Measurements from ENCODE around the gene AMBN.
A peak's percentile ranks its signal among the peaks of the same experiment; 100 is the strongest.

AMBN gene, protein sequence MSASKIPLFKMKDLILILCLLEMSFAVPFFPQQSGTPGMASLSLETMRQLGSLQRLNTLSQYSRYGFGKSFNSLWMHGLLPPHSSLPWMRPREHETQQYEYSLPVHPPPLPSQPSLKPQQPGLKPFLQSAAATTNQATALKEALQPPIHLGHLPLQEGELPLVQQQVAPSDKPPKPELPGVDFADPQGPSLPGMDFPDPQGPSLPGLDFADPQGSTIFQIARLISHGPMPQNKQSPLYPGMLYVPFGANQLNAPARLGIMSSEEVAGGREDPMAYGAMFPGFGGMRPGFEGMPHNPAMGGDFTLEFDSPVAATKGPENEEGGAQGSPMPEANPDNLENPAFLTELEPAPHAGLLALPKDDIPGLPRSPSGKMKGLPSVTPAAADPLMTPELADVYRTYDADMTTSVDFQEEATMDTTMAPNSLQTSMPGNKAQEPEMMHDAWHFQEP

GRCh38 chr4:70591955-70592582, at the start of gene AMBN:
AMBN (plus strand) TSS chr4:70592256; CDS start chr4:70592359, 103 bp downstream.
- no peak for DNase-seq (ENCODE audit: low read depth)

DNA sequence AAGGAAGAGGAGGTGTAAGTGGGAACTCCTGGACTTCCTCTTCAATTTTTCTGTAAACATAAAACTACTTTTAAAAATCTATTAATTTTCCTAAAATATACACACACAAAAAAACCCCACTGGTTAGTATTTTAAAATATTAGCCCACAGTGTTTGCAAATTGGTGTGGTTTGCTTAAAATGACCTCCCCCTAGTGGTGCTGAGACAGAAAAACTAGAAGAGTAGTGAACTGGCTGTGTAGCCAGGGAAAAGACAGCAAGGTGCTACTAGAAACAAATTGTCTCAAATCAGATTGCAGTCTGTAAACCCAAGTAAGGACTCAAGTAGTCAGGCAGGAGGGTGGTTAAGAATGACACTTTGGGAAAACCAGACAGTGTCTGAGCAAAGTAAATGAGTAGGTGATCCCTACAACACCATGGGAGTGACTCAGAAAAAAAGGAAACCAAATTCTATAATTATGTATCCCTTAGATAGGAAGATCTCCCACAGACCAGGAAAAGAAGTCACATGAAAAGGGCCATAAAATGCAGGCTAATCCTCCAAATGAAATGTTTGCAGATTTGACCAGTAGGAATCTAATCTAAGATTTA, 47.7 kb upstream of the AMBN start:
- no peak for DNase-seq (ENCODE audit: low read depth)

- no peak for DNase-seq (ENCODE audit: low read depth)
Observed at GRCh38 chr4:70556856-70557255, 35.2 kb upstream of the AMBN start.

DNA sequence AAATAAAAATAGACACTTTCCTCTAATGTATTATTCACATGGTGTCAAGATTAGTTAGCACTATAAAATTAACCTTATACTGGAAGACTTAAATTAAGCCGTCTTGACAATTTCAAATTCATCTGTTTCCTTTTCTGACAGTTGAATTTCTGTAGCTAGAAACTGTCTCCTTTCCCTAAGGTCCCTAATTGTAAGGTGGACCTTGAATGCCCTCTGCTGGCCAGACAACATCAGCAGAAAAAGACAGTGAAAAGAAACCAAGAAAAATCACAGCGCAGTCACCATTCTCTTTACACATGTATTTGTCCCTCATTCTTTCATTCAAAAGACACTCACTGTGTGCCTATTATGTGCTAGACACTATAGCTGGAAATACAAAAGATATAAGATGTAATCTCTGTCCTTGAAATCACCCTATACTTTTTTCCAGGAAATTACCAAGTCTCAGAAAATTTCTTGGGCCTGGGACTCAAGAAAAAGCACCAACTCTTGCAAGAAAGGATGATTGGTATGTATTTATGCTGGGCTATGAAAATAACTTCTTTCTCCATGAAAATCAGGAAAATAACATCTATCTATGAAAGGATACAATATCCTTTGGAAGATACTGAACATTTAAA, 32.7 kb upstream of the AMBN start:
- DNase-seq (ENCODE audit: low read depth): peak; percentile 43

DNA sequence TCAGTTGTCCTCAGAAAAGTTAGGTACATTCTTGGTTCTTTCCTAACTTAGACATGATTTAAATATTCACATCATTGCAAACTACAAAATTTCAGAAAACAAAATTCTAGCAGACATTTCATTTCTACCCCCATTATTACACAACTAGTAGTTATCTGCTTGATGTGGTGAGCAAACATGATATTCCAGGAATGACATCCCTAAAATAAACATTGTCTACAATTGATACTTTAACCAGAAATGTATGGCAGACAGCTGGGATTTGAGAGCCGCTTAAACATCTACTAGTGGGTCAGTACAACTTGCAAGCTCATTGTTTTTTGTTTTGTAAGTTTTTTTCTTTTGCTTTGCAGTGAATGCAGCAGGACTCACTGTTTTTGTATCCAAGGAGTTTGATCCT, 32.1 kb upstream of the AMBN start:
- DNase-seq (ENCODE audit: low read depth): no peak

GRCh38 chr4:70564033-70564432, 28.0 kb upstream of the AMBN start:
- no peak for DNase-seq (ENCODE audit: low read depth)

DNA sequence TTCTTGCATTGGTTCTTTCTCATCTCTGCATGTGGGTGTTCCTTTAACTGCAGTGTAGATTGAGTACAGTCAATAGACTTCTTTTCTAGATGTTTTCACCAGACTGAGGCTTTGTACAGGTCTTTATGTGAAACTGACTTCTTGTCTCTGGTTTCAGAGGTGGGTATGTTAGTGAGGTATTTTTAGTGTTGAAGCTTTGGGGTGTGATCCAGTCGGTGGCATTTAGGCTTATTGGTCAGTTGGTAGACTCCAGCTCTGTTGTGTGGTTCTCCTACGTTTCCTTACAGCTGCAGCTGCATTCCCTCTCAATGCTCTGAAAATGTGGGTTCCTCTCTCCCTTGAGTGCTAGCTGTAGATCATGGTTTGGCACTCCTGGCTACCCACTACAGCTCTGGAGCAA, 21.3 kb upstream of the AMBN start:
- no peak for DNase-seq (ENCODE audit: low read depth)

GRCh38 chr4:70571772-70572171, 20.3 kb upstream of the AMBN start:
- no peak for DNase-seq (ENCODE audit: low read depth)

DNA sequence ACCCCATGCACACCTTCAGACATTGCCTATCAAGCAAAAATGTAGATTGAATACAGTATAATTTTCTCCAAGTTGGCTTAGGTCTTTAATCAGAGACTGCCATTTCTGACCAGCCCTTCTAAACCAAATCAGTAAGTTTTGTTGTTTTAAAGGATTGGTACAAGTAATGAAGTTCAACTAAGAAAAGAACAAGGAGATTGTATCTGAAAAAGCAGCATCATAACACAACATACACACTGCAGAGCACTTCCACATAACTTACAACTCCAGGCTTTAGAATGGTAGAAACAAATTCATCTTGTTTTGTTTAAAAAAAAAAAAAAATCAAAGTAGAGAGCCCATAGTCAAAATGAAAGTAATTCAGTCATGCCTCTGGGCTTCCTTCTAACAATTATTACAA, 16.1 kb upstream of the AMBN start:
- DNase-seq (ENCODE audit: low read depth): no peak

DNA sequence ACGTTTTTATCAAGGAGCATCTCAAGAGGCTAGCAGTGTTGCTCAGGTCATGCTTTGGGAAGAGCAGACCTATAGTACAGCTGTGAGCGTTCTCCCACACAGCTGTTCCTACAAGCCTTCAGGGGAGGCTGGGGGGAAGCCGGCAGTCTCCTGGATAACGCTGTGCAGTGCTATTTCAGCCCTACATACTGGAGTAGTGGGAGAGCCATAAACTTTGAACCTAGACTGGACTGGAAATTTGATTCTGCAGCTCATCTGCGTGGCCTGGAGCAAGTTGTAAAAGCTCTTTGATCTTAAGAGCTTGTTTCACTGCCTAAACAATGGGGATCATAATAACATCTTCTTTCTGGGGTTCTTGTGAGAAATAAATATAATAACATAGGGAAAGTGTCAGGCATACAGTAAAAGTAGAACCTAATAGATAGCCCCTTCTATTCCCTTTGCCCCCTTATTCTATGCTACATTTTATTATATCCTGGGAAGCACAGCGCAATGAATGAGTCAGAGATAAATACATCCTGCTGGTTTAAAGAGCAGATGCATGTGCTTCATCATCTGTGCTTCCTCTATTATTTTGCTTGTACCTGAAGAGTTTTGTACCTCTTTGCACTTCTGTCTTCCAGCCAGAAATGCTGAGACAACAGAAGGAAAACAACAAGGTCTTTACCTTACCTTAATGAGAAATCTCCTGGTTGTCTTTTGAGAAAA, 14.7 kb upstream of the AMBN start:
- no peak for DNase-seq (ENCODE audit: low read depth)

- no peak for DNase-seq (ENCODE audit: low read depth)
Observed at GRCh38 chr4:70581980-70582379, 10.1 kb upstream of the AMBN start.

- DNase-seq (ENCODE audit: low read depth): no peak
Observed at GRCh38 chr4:70583952-70584834, 7.9 kb upstream of the AMBN start.

- no peak for DNase-seq (ENCODE audit: low read depth)
Observed at GRCh38 chr4:70586841-70587240, 5.2 kb upstream of the AMBN start.

DNA sequence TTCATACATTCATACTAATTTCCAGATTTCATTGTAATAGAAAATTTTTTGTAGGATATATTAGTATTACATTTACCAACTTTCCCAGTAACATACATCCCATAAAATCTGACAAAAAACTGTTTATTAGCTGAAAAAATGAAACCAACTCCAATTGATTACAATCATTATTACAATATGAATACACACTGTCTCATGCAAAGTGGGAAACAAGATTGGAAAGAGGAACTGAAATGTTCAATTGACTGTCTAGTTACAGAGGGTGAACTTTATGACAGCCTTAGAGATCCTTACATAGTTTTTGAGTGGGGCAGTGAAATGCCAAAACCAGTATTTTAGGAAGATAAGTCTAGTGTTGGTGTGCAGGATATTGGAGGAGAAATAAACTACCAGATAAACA, 2.3 kb upstream of the AMBN start:
- no peak for DNase-seq (ENCODE audit: low read depth)

DNA sequence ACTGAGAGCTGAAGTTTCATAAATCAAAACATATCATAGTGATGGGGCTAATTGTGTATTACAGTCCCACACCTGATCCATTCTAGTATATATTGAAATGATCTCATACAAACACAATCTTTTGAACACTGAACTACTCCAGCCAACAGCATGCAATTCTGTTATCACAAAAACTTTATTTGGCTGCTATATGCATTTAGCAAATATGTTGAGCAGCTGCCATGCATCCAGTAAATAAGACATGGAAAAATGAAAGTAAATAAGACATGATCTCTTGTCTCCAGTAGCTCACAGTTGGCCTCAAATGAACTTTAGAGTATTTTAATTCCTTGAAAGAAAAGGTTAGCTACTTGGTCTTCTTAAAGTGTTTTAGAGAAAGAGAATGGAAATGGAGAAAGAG, 2.1 kb downstream of the AMBN start:
- DNase-seq (ENCODE audit: low read depth): no peak

DNA sequence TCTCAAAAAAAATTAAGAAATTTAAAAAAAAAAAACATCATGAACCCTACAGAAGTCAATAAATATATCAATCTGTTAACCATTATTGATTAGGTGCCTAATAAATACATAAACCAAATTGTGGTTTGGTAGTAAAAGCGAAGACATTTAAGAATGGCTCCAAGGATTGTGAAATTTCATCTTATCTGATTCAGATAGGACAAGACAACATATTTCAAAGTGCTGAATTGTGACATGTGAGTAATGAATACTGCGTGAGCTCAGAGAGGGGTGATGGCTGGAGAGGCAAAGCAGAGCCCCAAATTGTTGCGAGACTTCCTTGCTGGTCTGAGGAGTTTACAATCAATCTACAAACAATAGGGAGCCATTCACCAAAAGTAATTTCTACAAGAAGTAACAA, 8.2 kb downstream of the AMBN start:
- DNase-seq (ENCODE audit: low read depth): no peak

DNA sequence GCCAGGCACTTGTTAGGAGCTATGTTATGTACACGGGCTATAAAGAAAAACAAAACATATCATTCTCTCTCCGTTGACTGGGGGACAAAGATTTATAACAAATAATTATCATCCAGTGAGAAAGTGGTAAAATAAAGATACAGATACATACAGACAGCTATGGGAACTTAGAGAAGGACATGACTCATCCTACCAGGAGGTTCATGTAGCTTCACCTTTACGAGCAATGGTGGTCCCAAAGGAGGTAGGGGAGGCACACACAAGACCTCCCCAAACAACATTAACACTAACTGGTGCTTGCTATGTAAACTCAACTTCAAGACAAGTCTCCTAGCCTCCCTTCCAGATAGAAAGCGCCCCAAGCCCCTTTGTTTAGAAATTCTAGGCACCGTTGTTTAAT, 8.9 kb downstream of the AMBN start:
- no peak for DNase-seq (ENCODE audit: low read depth)

GRCh38 chr4:70601422-70602039, 9.5 kb downstream of the AMBN start:
- DNase-seq (ENCODE audit: low read depth): peak; percentile 41

GRCh38 chr4:70603856-70604255, 11.8 kb downstream of the AMBN start:
- no peak for DNase-seq (ENCODE audit: low read depth)

GRCh38 chr4:70606459-70606858, 14.4 kb downstream of the AMBN start:
- DNase-seq (ENCODE audit: low read depth): no peak

Measured in HS-27A (cell line).